ENCODE measurements around the gene EML6. TPM values are rescaled to one million over a fixed set of nuclear protein-coding genes. Genes with fewer than 3 reads are reported as not detected.

Gene EML6
- total RNA-seq, 1 donor from 2014 or later: 0.63 TPM

DNA sequence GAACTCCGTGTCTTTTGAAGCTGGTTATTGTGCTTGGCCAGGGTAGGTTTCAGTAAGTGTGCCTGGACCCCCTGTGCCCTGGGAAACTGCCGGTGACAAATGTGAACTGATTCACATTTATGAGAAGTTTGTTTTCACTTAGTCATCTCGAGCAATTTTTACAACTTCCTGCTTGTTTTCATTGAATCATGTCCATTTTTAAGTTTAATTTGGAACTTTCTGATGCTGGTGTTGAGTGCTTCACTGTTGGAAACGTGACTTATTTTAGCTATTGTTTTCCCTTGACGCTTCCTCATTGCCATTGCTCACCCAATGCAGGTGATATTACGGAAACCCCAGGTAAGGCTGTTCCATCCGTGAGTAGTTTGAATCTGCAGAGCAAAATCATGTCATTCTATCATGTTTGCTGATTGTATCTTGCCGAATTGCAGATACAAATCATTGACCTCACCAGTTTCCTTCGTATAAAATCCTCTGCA, 229.6 kb downstream of the EML6 start:
- Histone ChIP-seq H3K27me3 (ENCODE audit: control insufficient read depth, insufficient read depth, low read length) (no peaks in the 10 kb centered on the region), H3K4me3 (ENCODE audit: low read depth, low read length) (no peak overlapping the region), H3K36me3 (ENCODE audit: control insufficient read depth, insufficient read depth, low read length) (no peaks in the 10 kb centered on the region)
- TF ChIP-seq, protein P1, sequence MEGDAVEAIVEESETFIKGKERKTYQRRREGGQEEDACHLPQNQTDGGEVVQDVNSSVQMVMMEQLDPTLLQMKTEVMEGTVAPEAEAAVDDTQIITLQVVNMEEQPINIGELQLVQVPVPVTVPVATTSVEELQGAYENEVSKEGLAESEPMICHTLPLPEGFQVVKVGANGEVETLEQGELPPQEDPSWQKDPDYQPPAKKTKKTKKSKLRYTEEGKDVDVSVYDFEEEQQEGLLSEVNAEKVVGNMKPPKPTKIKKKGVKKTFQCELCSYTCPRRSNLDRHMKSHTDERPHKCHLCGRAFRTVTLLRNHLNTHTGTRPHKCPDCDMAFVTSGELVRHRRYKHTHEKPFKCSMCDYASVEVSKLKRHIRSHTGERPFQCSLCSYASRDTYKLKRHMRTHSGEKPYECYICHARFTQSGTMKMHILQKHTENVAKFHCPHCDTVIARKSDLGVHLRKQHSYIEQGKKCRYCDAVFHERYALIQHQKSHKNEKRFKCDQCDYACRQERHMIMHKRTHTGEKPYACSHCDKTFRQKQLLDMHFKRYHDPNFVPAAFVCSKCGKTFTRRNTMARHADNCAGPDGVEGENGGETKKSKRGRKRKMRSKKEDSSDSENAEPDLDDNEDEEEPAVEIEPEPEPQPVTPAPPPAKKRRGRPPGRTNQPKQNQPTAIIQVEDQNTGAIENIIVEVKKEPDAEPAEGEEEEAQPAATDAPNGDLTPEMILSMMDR (IDR thresholded peaks at IDR 0.05; ENCODE audit: insufficient read depth, low read length, poor library complexity, severe bottlenecking): no peak
- no peak for DNase-seq (ENCODE audit: low read depth)

DNA sequence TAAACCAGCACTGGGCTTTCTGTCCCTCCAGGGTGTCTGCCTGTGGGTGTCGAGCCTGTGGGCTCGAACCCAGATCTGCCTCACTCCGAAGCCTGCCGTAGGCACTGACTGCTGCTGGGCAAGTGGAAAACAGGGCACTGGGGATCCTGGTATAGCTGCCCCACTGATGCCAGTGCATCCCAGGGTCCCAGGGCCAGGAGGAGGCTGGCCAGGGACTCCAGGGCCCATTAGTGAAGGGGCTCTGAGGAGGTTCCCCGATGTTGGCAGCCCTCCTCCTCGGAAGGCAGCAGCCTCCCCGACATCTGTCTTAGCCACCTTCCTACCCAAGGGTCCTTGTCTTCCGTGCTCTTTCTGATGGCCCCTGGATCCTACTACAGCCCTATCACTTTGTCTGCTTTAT, 230.7 kb downstream of the EML6 start:
- H3K27me3 ChIP-seq (ENCODE audit: control insufficient read depth, insufficient read depth, low read length): no peaks in the 10 kb centered on the region
- no peak overlapping the region for H3K4me3 ChIP-seq (ENCODE audit: low read depth, low read length)
- no peaks in the 10 kb centered on the region for H3K36me3 ChIP-seq (ENCODE audit: control insufficient read depth, insufficient read depth, low read length)
- TF ChIP-seq, protein P1 (IDR thresholded peaks at IDR 0.05; ENCODE audit: insufficient read depth, low read length, poor library complexity, severe bottlenecking): no peak
- DNase-seq (ENCODE audit: low read depth): no peak

DNA sequence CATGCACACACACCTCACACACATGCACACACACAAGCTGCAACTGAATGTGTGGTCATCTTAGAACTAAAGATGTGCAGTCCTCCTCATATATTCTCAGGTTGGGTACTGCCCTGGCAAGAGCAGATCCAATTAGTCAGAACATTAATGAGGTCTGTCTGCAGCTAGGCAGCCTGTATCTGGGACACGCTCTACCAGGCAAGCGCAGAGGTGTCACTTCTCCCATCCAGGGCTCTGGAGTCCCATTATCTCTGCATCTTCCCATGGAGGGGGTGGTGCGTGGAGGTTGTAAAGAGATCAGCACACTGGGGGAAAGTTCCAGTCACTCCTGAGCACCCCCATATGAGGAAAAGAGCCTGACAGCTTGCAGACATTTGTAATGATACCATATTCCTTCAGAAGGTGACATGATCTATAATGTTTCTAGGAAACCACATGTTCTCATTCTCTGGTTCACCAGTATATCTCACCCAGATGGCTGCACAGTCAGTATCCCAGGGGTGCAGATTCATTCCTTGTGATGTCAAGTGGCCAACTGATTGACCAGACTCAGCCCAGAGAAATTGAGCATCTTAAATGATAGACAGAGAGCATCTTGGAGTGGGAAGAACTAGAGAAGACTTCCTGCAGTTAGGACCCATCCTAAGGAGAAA, 231.4 kb downstream of the EML6 start:
- no peak for DNase-seq (ENCODE audit: low read depth)
- Histone ChIP-seq H3K36me3 (ENCODE audit: control insufficient read depth, insufficient read depth, low read length) (no peaks in the 10 kb centered on the region), H3K4me3 (ENCODE audit: low read depth, low read length) (no peak overlapping the region), H3K27me3 (ENCODE audit: control insufficient read depth, insufficient read depth, low read length) (no peaks in the 10 kb centered on the region)
- TF ChIP-seq, protein P1 (IDR thresholded peaks at IDR 0.05; ENCODE audit: insufficient read depth, low read length, poor library complexity, severe bottlenecking): no peak

DNA sequence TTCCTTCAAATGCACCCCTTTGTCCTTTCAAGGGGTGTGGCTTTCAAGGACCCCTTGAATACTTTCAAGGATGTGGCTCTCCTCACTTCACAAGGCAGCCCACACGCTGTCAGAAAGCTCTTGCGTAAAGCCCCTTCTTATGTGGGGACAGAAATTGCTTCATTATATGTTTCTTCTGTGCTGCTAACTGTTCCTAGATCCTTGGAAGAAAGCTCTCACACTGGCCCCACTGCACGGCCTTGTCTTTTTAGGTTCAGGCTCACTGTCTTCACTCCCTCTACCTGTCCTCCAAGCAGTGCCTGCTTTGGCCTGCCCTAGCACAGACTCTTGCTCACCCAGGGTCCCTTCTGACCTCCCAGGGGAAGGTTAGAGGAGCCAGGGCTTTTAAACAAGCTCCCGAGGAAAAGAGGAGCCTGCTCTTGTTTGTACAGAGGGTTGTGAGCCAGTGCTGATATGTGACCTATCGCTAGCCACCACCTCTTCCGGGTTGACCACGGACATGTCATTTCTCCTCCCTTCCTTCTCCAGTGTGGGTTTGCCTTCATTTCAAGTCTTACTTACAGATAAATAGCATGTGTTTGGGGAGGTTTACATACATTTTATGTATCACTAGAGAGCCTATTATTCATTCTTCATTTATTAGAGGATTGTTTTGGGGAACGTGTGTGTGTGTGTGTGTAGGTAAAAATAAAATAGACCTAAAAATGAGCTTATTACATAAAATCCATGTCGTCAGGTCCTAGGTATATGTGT, 232.1 kb downstream of the EML6 start:
- no peak for DNase-seq (ENCODE audit: low read depth)
- no peak overlapping the region for H3K4me3 ChIP-seq (ENCODE audit: low read depth, low read length)
- no peaks in the 10 kb centered on the region for H3K27me3 ChIP-seq (ENCODE audit: control insufficient read depth, insufficient read depth, low read length)
- TF ChIP-seq, protein P1 (IDR thresholded peaks at IDR 0.05; ENCODE audit: insufficient read depth, low read length, poor library complexity, severe bottlenecking): no peak
- H3K36me3 ChIP-seq (ENCODE audit: control insufficient read depth, insufficient read depth, low read length): no peaks in the 10 kb centered on the region

DNA sequence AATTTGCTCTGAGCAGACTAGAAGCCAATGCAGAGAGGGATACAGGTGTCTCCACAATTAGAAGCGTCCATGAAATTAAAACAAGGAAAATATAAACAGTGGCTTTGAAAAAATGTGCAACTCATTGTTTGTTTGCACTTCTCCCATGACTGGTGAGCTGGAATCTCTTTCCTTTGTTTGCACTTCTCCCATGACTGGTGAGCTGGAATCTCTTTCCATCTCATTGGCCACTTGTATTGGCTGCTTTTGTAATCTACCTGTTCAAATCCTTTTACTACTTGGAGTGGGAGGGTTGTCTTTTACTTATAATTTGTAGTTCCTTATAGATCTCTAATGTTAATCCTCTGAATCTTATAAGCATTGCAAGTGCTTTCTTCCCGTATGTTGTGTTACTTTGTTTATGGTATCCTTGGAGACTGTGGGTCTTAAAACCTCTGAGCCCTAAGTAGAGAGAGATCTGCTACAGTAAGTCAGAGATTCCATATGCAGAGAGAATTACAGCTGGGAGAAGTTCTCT, 232.7 kb downstream of the EML6 start:
- DNase-seq (ENCODE audit: low read depth): no peak
- Histone ChIP-seq H3K4me3 (ENCODE audit: low read depth, low read length) (no peak overlapping the region), H3K36me3 (ENCODE audit: control insufficient read depth, insufficient read depth, low read length) (no peaks in the 10 kb centered on the region), H3K27me3 (ENCODE audit: control insufficient read depth, insufficient read depth, low read length) (no peaks in the 10 kb centered on the region)
- TF ChIP-seq, protein P1 (IDR thresholded peaks at IDR 0.05; ENCODE audit: insufficient read depth, low read length, poor library complexity, severe bottlenecking): no peak

Data from kidney epithelial cell (primary cell).